22Rv1 (cell line): ENCODE results near the gene CLEC11A.

Experiments
- H3K27ac ChIP-seq: fragments of 450-650 bp; 2 replicates; pipeline ENCODE4 v1.5.1; 2017
- ZFX ChIP-seq: fragments of 450-650 bp; IDR thresholded peaks from 2 replicates; pipeline ENCODE4 v1.6.1; 2017; ENCODE audit warnings: antibody characterized with exemption, borderline replicate concordance
- TF ChIP-seq, protein P1 (sequence below): fragments of 450-650 bp; IDR thresholded peaks from 2 replicates; pipeline ENCODE4 v1.5.1; 2017; ENCODE audit warnings: mild to moderate bottlenecking

The CLEC11A gene

DNA sequence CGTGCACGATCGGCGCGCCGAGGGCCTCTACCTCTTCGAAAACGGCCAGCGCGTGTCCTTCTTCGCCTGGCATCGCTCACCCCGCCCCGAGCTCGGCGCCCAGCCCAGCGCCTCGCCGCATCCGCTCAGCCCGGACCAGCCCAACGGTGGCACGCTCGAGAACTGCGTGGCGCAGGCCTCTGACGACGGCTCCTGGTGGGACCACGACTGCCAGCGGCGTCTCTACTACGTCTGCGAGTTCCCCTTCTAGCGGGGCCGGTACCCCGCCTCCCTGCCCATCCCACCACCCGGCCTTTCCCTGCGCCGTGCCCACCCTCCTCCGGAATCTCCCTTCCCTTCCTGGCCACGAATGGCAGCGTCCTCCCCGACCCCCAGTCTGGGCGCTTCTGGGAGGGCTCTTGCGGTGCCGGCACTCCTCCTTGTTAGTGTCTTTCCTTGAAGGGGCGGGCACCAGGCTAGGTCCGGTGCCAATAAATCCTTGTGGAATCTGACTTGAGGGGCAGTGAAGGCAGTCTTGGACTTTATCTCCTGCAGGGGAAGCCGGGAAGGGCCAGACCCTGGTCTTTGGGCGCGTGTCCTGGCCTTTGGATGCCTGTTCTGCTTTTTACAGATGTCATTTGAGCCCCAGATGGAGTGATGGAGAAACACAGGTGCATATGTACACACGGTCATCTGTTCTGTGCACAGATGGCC, 2.2 kb downstream of the CLEC11A start:
- TF ChIP-seq ZFX = no peak
- TF ChIP-seq, protein P1, sequence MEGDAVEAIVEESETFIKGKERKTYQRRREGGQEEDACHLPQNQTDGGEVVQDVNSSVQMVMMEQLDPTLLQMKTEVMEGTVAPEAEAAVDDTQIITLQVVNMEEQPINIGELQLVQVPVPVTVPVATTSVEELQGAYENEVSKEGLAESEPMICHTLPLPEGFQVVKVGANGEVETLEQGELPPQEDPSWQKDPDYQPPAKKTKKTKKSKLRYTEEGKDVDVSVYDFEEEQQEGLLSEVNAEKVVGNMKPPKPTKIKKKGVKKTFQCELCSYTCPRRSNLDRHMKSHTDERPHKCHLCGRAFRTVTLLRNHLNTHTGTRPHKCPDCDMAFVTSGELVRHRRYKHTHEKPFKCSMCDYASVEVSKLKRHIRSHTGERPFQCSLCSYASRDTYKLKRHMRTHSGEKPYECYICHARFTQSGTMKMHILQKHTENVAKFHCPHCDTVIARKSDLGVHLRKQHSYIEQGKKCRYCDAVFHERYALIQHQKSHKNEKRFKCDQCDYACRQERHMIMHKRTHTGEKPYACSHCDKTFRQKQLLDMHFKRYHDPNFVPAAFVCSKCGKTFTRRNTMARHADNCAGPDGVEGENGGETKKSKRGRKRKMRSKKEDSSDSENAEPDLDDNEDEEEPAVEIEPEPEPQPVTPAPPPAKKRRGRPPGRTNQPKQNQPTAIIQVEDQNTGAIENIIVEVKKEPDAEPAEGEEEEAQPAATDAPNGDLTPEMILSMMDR = no peak
- peak overlapping the region; percentile 78 for H3K27ac ChIP-seq

GRCh38 chr19:50725911-50726230, 2.7 kb downstream of the CLEC11A start:
- TF ChIP-seq, protein P1 = no peak
- TF ChIP-seq ZFX = no peak
- peak overlapping the region; percentile 78 for H3K27ac ChIP-seq

DNA sequence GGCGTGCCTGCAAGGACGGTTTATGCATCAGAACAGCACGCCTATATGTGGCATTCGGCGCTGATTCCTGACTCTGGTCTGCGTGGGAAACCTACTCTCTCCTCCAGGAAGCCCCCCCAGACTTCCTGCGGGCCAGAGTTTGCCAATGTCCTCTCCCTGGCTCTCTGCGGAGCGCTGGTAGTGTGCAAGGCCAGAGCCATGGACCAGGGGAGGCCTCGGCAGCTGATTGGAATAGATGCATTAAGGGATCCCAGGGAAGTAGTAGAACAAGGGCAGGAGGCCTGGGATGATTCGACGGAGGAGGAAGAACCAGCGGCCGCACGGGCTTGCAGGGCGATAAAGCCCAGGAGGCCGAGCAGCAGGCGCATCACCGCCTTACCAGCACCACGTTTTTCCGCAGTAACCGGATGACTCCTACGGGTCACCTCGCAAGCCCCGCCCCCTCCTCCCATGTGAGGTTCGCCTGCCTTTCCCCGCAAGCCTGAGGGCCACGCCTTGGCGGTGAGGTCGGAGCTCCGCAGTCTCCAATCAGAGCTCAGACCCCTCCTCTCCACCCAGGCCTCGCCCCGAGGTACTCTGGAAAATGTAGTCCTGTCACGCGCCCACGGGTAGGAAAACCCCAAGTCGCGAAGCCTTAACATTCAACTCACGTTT, 5.0 kb downstream of the CLEC11A start:
- no peak for TF ChIP-seq ZFX
- TF ChIP-seq, protein P1 = no peak
- H3K27ac ChIP-seq = peak overlapping the region; percentile 62

GRCh38 chr19:50729894-50730293, 6.7 kb downstream of the CLEC11A start:
- H3K27ac ChIP-seq = no peak overlapping the region
- TF ChIP-seq, protein P1 = no peak
- TF ChIP-seq ZFX = no peak

DNA sequence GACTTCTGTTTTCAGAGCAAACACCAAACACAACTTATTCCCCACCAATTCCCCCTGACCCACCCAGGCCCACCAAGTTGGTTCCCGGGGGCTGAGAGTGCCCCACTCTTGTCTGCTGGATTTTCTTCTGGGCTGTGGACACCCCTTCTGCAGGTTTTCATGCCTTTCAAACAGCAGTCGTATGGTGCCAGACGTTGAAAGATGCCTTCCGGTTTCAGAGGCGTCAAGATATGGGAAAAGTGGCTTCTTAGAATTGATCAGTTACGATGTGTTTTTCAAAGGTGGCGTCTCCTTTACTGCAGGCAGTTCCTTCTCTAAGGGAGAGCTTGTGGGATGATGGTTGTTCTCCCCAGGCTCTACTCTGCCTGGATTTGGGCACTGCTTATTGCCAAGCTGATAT, 12.7 kb downstream of the CLEC11A start:
- TF ChIP-seq, protein P1 = no peak
- TF ChIP-seq ZFX = no peak
- H3K27ac ChIP-seq = no peak overlapping the region

- no peak overlapping the region for H3K27ac ChIP-seq
- TF ChIP-seq ZFX = no peak
- TF ChIP-seq, protein P1 = no peak
Observed at GRCh38 chr19:50736338-50736737, 13.2 kb downstream of the CLEC11A start.
